WI38 (cell line): ENCODE measurements around the gene TUBGCP2.

ENCODE experiments used
- H3K4me3 ChIP-seq: 2 replicates; pipeline ENCODE4 v1.5.1; 2011; ENCODE audit warnings: low read depth, mild to moderate bottlenecking, control low read depth, low read length
- TF ChIP-seq, protein P1 (sequence below): IDR thresholded peaks from 2 replicates; pipeline ENCODE4 v1.5.1; 2012; ENCODE audit warnings: low read depth, mild to moderate bottlenecking, control low read depth, low read length

Gene TUBGCP2

GRCh38 chr10:133298466-133298865, 10.2 kb downstream of the TUBGCP2 start:
- TF ChIP-seq, protein P1, sequence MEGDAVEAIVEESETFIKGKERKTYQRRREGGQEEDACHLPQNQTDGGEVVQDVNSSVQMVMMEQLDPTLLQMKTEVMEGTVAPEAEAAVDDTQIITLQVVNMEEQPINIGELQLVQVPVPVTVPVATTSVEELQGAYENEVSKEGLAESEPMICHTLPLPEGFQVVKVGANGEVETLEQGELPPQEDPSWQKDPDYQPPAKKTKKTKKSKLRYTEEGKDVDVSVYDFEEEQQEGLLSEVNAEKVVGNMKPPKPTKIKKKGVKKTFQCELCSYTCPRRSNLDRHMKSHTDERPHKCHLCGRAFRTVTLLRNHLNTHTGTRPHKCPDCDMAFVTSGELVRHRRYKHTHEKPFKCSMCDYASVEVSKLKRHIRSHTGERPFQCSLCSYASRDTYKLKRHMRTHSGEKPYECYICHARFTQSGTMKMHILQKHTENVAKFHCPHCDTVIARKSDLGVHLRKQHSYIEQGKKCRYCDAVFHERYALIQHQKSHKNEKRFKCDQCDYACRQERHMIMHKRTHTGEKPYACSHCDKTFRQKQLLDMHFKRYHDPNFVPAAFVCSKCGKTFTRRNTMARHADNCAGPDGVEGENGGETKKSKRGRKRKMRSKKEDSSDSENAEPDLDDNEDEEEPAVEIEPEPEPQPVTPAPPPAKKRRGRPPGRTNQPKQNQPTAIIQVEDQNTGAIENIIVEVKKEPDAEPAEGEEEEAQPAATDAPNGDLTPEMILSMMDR: no peak
- H3K4me3 ChIP-seq: no peak overlapping the region

DNA sequence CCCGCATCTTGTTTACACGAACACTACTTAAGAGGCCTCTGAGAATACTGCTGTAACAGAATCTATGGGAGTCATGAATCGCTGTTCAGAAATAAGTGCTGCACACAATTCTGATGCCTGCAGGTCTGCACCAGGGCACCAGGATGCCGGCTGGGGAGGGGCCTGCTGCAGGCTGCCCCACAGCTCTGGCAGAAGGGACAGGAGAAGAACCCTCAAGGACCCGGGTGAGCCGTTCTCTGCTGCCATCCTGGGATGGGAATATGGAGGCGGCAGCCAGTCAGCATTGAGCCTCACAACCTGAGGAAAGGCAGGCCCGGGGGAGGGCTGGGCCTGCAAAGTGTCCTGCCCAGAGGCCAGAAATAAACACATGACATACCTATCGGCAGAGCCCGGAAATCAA, 11.2 kb downstream of the TUBGCP2 start:
- no peak overlapping the region for H3K4me3 ChIP-seq
- TF ChIP-seq, protein P1: no peak

DNA sequence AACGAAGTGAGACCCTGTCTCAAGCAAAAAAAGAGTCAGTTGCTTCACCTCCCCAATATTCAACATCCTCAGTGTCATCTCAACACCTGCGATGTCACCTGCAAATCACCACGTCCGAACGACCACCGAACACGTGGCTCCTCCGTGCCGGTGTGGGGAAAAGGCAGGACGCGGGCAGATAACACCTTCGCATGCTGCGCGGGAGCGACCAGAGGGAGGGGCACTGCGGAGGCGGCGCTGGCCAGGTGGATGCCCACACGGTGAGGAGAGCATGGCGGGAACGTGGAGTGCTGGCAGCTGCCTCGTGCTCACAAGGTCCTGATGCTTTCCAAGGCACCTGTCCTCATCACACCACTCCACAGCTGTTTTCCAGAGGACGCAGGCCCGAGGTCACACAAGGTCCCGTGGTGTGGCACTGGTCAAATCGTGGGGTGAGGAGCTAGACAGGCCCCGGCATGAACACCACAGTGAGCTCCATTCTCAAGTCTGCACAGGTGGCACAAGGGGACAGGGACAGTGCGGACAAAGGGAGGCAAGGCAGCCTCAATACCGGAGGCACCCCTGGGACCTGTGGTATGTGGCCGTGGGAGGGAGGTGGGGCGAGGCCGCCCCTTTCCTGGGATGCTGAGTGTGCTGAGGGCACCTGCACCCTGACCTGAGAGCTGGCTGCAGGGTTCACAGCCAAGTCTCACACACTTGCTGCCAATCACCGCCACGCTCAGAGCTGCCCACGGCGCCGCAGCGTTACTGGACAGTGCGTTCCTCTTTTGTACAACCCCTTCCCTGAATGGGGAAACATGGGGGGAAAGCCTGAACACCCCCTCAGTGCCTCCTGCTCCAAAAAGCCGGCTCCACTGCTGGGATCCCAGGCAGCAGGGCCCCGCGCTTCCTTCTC, 13.0 kb downstream of the TUBGCP2 start:
- no peak overlapping the region for H3K4me3 ChIP-seq
- TF ChIP-seq, protein P1: no peak

GRCh38 chr10:133294189-133294588, 14.5 kb downstream of the TUBGCP2 start:
- TF ChIP-seq, protein P1: no peak
- H3K4me3 ChIP-seq: no peak overlapping the region

DNA sequence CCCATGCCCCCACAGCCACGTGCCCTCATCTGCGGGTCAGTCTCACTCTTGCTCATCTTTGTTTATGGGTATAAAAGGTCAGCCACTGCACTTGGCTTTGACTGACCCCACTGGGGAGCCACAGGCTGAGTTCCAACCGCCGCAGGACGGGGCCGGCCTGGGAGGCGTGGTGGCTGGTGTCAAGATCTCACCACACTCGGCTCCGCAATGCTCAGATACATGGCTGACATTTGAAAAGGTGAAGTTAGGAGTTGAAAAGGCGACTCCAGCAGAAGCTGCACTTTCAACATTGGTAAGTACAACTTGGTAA, 14.9 kb downstream of the TUBGCP2 start:
- TF ChIP-seq, protein P1: no peak
- no peak overlapping the region for H3K4me3 ChIP-seq

GRCh38 chr10:133292919-133293809, 15.5 kb downstream of the TUBGCP2 start:
- H3K4me3 ChIP-seq: no peak overlapping the region
- TF ChIP-seq, protein P1: no peak

DNA sequence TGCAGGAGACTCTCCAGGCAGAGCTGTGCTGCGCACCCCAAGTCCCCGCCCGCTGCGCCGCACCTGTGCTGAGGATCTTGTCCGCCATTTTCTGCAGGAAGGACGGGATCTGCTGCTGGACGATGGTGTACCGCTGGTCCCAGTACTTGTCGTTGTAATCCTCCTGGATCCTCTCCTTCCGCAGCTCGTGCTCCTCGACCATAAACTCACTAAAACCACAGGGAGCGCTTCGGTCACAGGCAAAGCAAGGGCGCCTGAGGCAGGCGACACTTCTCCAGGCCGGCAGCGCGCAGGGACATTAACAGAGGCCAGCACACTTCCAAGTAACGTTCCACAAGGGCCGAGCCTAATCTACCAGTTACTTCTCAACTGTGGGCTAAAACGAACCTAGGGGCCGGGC, 18.9 kb downstream of the TUBGCP2 start:
- TF ChIP-seq, protein P1: no peak
- H3K4me3 ChIP-seq: no peak overlapping the region
